ENCODE measurements around the gene KCNJ14.

The KCNJ14 gene

GRCh38 chr19:48490981-48491792 lies 35.8 kb downstream of the KCNJ14 start:
- DNase-seq = peak in 1 of 2 donors; percentile 9

GRCh38 chr19:48491793-48492123 lies 36.4 kb downstream of the KCNJ14 start:
- DNase-seq = no peak

- DNase-seq = peak; percentile 70 to 99
Measured at GRCh38 chr19:48492925-48493717, 37.7 kb downstream of the KCNJ14 start.

GRCh38 chr19:48493718-48494401 lies 38.5 kb downstream of the KCNJ14 start:
- DNase-seq = no peak

GRCh38 chr19:48495396-48495795 lies 40.0 kb downstream of the KCNJ14 start:
- DNase-seq = no peak

- no peak for DNase-seq
Measured at GRCh38 chr19:48496959-48497727, 41.8 kb downstream of the KCNJ14 start.

GRCh38 chr19:48497728-48498594 lies 42.6 kb downstream of the KCNJ14 start:
- no peak for DNase-seq

GRCh38 chr19:48498595-48499311 lies 43.4 kb downstream of the KCNJ14 start:
- DNase-seq = no peak

- DNase-seq = no peak
Measured at GRCh38 chr19:48499316-48500090, 44.1 kb downstream of the KCNJ14 start.

- DNase-seq = no peak
Measured at GRCh38 chr19:48500830-48501493, 45.6 kb downstream of the KCNJ14 start.

- peak; percentile 32 to 56 for DNase-seq
Measured at GRCh38 chr19:48501494-48502349, 46.3 kb downstream of the KCNJ14 start.

GRCh38 chr19:48502350-48503018 lies 47.1 kb downstream of the KCNJ14 start:
- DNase-seq = no peak

- peak in 1 of 2 donors; percentile 40 for DNase-seq
Measured at GRCh38 chr19:48506138-48506733, 50.9 kb downstream of the KCNJ14 start.

- no peak for DNase-seq
Measured at GRCh38 chr19:48507911-48508439, 52.6 kb downstream of the KCNJ14 start.

- DNase-seq = no peak
Measured at GRCh38 chr19:48508729-48509411, 53.5 kb downstream of the KCNJ14 start.

- no peak for DNase-seq
Measured at GRCh38 chr19:48509467-48510194, 54.3 kb downstream of the KCNJ14 start.

Measured in bone marrow (tissue), 2 donors.